ENCODE measurements around the gene SLC25A13. TPM values are rescaled to one million over a fixed set of nuclear protein-coding genes. Genes with fewer than 3 reads are reported as not detected.

SLC25A13 gene
- total RNA-seq, 1 experiment from 2014 or later = 71.7 TPM

- H3K27me3 Mint-ChIP-seq (ENCODE audit: low read depth) = no peaks in the 10 kb centered on the region
- no peak overlapping the region for H4K8ac ChIP-seq (replicated peaks; ENCODE audit: insufficient read length, low read depth, low read length)
- no peak for TF ChIP-seq CTCF (conservative IDR thresholded peaks at IDR 0.05)
- no peaks in the 10 kb centered on the region for H4K20me1 ChIP-seq (ENCODE audit: control insufficient read depth, insufficient read depth, insufficient read length)
- H3K36me3 Mint-ChIP-seq (ENCODE audit: insufficient read depth in 1 of 3, low read depth in 3 of 3) = peaks cover 3 to 14% (median 12%) of the 10 kb centered on the region in 3 experiments; a peak in 6 of 7 replicates
- H4K5ac ChIP-seq (ENCODE audit: insufficient read length, low read depth, low read length) = no peak overlapping the region
- no peak overlapping the region for H3K18ac ChIP-seq (ENCODE audit: insufficient read length, low read depth, low read length)
- H3K9me3 Mint-ChIP-seq = no peaks in the 10 kb centered on the region
- no peak overlapping the region for H2BK15ac ChIP-seq (ENCODE audit: low read depth, low read length)
- H3K9ac ChIP-seq (ENCODE audit: extremely low read depth, insufficient read length, low read length) = no peak overlapping the region
- H3K27ac ChIP-seq (ENCODE audit: insufficient read length, low read depth, low read length) = no peak overlapping the region
- no peak overlapping the region for H2AK5ac ChIP-seq (ENCODE audit: insufficient read length, low read length)
- no peak overlapping the region for H3K23ac ChIP-seq (ENCODE audit: insufficient read length, low read depth, low read length)
- H3K9me3 ChIP-seq (ENCODE audit: control insufficient read depth, low read depth, low read length) = no peaks in the 10 kb centered on the region
- H3T11ph ChIP-seq (ENCODE audit: low read length) = no peak overlapping the region
- H3K4me2 ChIP-seq (ENCODE audit: insufficient read depth, insufficient read length, low read length) = no peak overlapping the region
- H3K4ac ChIP-seq (ENCODE audit: low read depth, low read length) = no peak overlapping the region
- no peak for DNase-seq
- no peaks in the 10 kb centered on the region for H3K79me2 ChIP-seq (ENCODE audit: insufficient read depth, low read length)
- H2BK20ac ChIP-seq (ENCODE audit: low read depth, low read length, poor library complexity, severe bottlenecking) = no peak overlapping the region
- no peak overlapping the region for H4K91ac ChIP-seq (ENCODE audit: insufficient read length, low read depth, low read length)
- H2AFZ ChIP-seq (ENCODE audit: low read length) = no peak overlapping the region
- H3K23me2 ChIP-seq (ENCODE audit: insufficient read length, low read depth, low read length, poor library complexity, severe bottlenecking) = no peaks in the 10 kb centered on the region
- H3K14ac ChIP-seq (ENCODE audit: insufficient read depth, low read length) = no peak overlapping the region
- no peak overlapping the region for H3K4me3 Mint-ChIP-seq
- H3K4me1 Mint-ChIP-seq = peaks cover 0 to 2% of the 10 kb centered on the region in 2 experiments; a peak in 1 of 4 replicates
- H3K4me1 ChIP-seq (ENCODE audit: insufficient read depth, low read length) = no peaks in the 10 kb centered on the region
- H3K27ac Mint-ChIP-seq = no peak overlapping the region; a peak in 1 of 7 replicates
- H2BK12ac ChIP-seq (ENCODE audit: insufficient read length, low read depth, low read length) = no peak overlapping the region
- H3K27me3 ChIP-seq (ENCODE audit: insufficient read depth, low read length) = no peaks in the 10 kb centered on the region
- H2BK120ac ChIP-seq (ENCODE audit: low read depth, low read length, poor library complexity, severe bottlenecking) = no peak overlapping the region
- no CpG with 5 or more reads among the region's 5 CpGs for WGBS (ENCODE audit: extremely low coverage, insufficient read length, low lambda C conversion rate)
- H3K79me1 ChIP-seq (ENCODE audit: insufficient read depth, low read depth, low read length, poor library complexity, severe bottlenecking) = no peaks in the 10 kb centered on the region
- H3K56ac ChIP-seq (ENCODE audit: insufficient read length, low read depth, low read length) = no peak overlapping the region
- H2BK5ac ChIP-seq (ENCODE audit: insufficient read length, low read length) = no peak overlapping the region
Observed at GRCh38 chr7:96236198-96237039, 85.5 kb downstream of the SLC25A13 start.

Data from H9 (cell line).